KOPT-K1 (cell line): ENCODE measurements around the gene RTN4RL1.

ENCODE experiments used
- H3K27ac ChIP-seq: fragments of 200-600 bp; sonication (generic); 2 replicates; pipeline ENCODE4 v1.5.1; 2016; ENCODE audit warnings: antibody characterized with exemption, mild to moderate bottlenecking, low read depth, low read length; ENCODE audit not compliant: poor library complexity, severe bottlenecking
- H3K36me3 ChIP-seq: fragments of 200-600 bp; sonication (generic); 2 replicates; pipeline ENCODE4 v1.5.1; 2017; ENCODE audit warnings: antibody characterized with exemption, mild to moderate bottlenecking, low read length, moderate library complexity; ENCODE audit not compliant: insufficient read depth
- H3K9me3 ChIP-seq: fragments of 200-600 bp; sonication (generic); 2 replicates; pipeline ENCODE4 v1.5.1; 2017; ENCODE audit warnings: antibody characterized with exemption, low read length, mild to moderate bottlenecking; ENCODE audit not compliant: insufficient read depth, poor library complexity, severe bottlenecking

Gene RTN4RL1

GRCh38 chr17:1940810-1941185 lies 84.3 kb downstream of the RTN4RL1 start:
- Histone ChIP-seq H3K27ac (no peak overlapping the region), H3K36me3 (no peaks in the 10 kb centered on the region), H3K9me3 (no peaks in the 10 kb centered on the region)

GRCh38 chr17:1939981-1940809 lies 84.9 kb downstream of the RTN4RL1 start:
- H3K36me3 ChIP-seq, result no peaks in the 10 kb centered on the region
- no peaks in the 10 kb centered on the region for H3K9me3 ChIP-seq
- no peak overlapping the region for H3K27ac ChIP-seq

- Histone ChIP-seq H3K27ac (no peak overlapping the region), H3K9me3 (no peaks in the 10 kb centered on the region), H3K36me3 (no peaks in the 10 kb centered on the region)
Measured at GRCh38 chr17:1937461-1937860, 87.7 kb downstream of the RTN4RL1 start.

GRCh38 chr17:1936766-1937165 lies 88.4 kb downstream of the RTN4RL1 start:
- Histone ChIP-seq H3K36me3 (no peaks in the 10 kb centered on the region), H3K27ac (no peak overlapping the region), H3K9me3 (no peaks in the 10 kb centered on the region)

GRCh38 chr17:1934901-1935300 lies 90.2 kb downstream of the RTN4RL1 start:
- Histone ChIP-seq H3K27ac (no peak overlapping the region), H3K9me3 (no peaks in the 10 kb centered on the region), H3K36me3 (no peaks in the 10 kb centered on the region)

- Histone ChIP-seq H3K9me3 (no peaks in the 10 kb centered on the region), H3K27ac (no peak overlapping the region), H3K36me3 (no peaks in the 10 kb centered on the region)
Measured at GRCh38 chr17:1933875-1934715, 91.0 kb downstream of the RTN4RL1 start.

GRCh38 chr17:1931844-1932579 lies 93.1 kb downstream of the RTN4RL1 start:
- H3K36me3 ChIP-seq, result no peaks in the 10 kb centered on the region
- no peak overlapping the region for H3K27ac ChIP-seq
- H3K9me3 ChIP-seq, result no peaks in the 10 kb centered on the region

- no peaks in the 10 kb centered on the region for H3K9me3 ChIP-seq
- no peak overlapping the region for H3K27ac ChIP-seq
- H3K36me3 ChIP-seq, result no peaks in the 10 kb centered on the region
Measured at GRCh38 chr17:1930337-1930645, 94.8 kb downstream of the RTN4RL1 start.

GRCh38 chr17:1928976-1929375 lies 96.2 kb downstream of the RTN4RL1 start:
- Histone ChIP-seq H3K27ac (no peak overlapping the region), H3K9me3 (no peaks in the 10 kb centered on the region), H3K36me3 (no peaks in the 10 kb centered on the region)

- H3K27ac ChIP-seq, result no peak overlapping the region
- no peaks in the 10 kb centered on the region for H3K9me3 ChIP-seq
- no peaks in the 10 kb centered on the region for H3K36me3 ChIP-seq
Measured at GRCh38 chr17:1920948-1921351, 104.2 kb downstream of the RTN4RL1 start.

GRCh38 chr17:1919201-1919600 lies 105.9 kb downstream of the RTN4RL1 start:
- Histone ChIP-seq H3K36me3 (no peaks in the 10 kb centered on the region), H3K9me3 (no peaks in the 10 kb centered on the region), H3K27ac (no peak overlapping the region)

GRCh38 chr17:1918346-1919162 lies 106.6 kb downstream of the RTN4RL1 start:
- H3K27ac ChIP-seq, result no peak overlapping the region
- no peaks in the 10 kb centered on the region for H3K9me3 ChIP-seq
- no peaks in the 10 kb centered on the region for H3K36me3 ChIP-seq

- H3K36me3 ChIP-seq, result no peaks in the 10 kb centered on the region
- H3K27ac ChIP-seq, result no peak overlapping the region
- no peaks in the 10 kb centered on the region for H3K9me3 ChIP-seq
Measured at GRCh38 chr17:1916963-1917715, 108.0 kb downstream of the RTN4RL1 start.

- no peaks in the 10 kb centered on the region for H3K36me3 ChIP-seq
- H3K9me3 ChIP-seq, result no peaks in the 10 kb centered on the region
- H3K27ac ChIP-seq, result no peak overlapping the region
Measured at GRCh38 chr17:1916316-1916715, 108.8 kb downstream of the RTN4RL1 start.
